Mesenchymal stem cell (in vitro differentiated cells and primary cell): ENCODE data around the gene NTN5.

Experiments
- DNase-seq: peaks from one replicate; pipeline ENCODE4 v3.0.0-alpha.2; 2013
- H2AFZ ChIP-seq: one replicate; pipeline ENCODE4 v1.6.1; 2013; ENCODE audit warnings: low read depth, mild to moderate bottlenecking, control low read depth, inconsistent platforms, low read length, moderate library complexity
- H2AK5ac ChIP-seq: 2 replicates; pipeline ENCODE4 v1.6.1; 2013; ENCODE audit warnings: low read length, moderate library complexity, mild to moderate bottlenecking, inconsistent platforms; ENCODE audit not compliant: severe bottlenecking
- H2BK120ac ChIP-seq: one replicate; pipeline ENCODE4 v1.6.1; 2013; ENCODE audit warnings: low read depth, mild to moderate bottlenecking, inconsistent platforms, low read length, moderate library complexity
- H2BK12ac ChIP-seq, 2 experiments: one replicate each; pipeline ENCODE4 v1.6.1; 2013; ENCODE audit warnings: inconsistent platforms in 2 of 2, low read length in 2 of 2, mild to moderate bottlenecking in 2 of 2, moderate library complexity in 2 of 2, control low read depth in 1 of 2
- H2BK15ac ChIP-seq: one replicate; pipeline ENCODE4 v1.6.1; 2013; ENCODE audit warnings: mild to moderate bottlenecking, low read depth, inconsistent platforms; ENCODE audit not compliant: poor library complexity, severe bottlenecking
- H2BK5ac ChIP-seq: 2 replicates; pipeline ENCODE4 v1.6.1; 2013; ENCODE audit warnings: low read depth, mild to moderate bottlenecking, low read length, control low read depth, inconsistent platforms; ENCODE audit not compliant: poor library complexity, severe bottlenecking
- H3K14ac ChIP-seq, 2 experiments: one replicate each; pipeline ENCODE4 v1.6.1; 2013; ENCODE audit warnings: inconsistent platforms in 2 of 2, low read length in 2 of 2, control low read depth in 1 of 2, mild to moderate bottlenecking in 1 of 2, moderate library complexity in 1 of 2
- H3K18ac ChIP-seq, 2 experiments: one replicate each; pipeline ENCODE4 v1.6.1; 2013; ENCODE audit warnings: inconsistent platforms in 2 of 2, low read length in 2 of 2, control low read depth in 1 of 2, low read depth in 1 of 2, mild to moderate bottlenecking in 1 of 2
- H3K23ac ChIP-seq, 2 experiments: one replicate each; pipeline ENCODE4 v1.6.1; 2013; ENCODE audit warnings: inconsistent platforms in 2 of 2, low read length in 2 of 2, mild to moderate bottlenecking in 2 of 2, moderate library complexity in 2 of 2, control low read depth in 1 of 2
- H3K27ac ChIP-seq: 2 replicates; pipeline ENCODE4 v1.5.1; 2013; ENCODE audit warnings: mild to moderate bottlenecking, moderate library complexity, low read length, control low read depth, inconsistent platforms; ENCODE audit not compliant: poor library complexity, severe bottlenecking
- H3K27me3 ChIP-seq, 2 experiments: 2 replicates each; pipeline versions ENCODE4 v1.6.1 to v1.7.0; 2013; ENCODE audit warnings: low read length in 2 of 2, mild to moderate bottlenecking in 2 of 2, moderate library complexity in 2 of 2, control low read depth in 1 of 2, inconsistent platforms in 1 of 2; ENCODE audit not compliant: control insufficient read depth in 1 of 2, insufficient read depth in 1 of 2
- H3K36me3 ChIP-seq, 2 experiments: 2 replicates each; pipeline versions ENCODE4 v1.6.1 to v1.7.0; 2013; ENCODE audit warnings: low read length in 2 of 2, control low read depth in 1 of 2, inconsistent platforms in 1 of 2, low read depth in 1 of 2, mild to moderate bottlenecking in 1 of 2; ENCODE audit not compliant: insufficient read depth in 2 of 2, control insufficient read depth in 1 of 2
- H3K4ac ChIP-seq, 2 experiments: one replicate each; pipeline ENCODE4 v1.6.1; 2013; ENCODE audit warnings: inconsistent platforms in 2 of 2, low read length in 2 of 2, mild to moderate bottlenecking in 2 of 2, moderate library complexity in 2 of 2, control low read depth in 1 of 2, low read depth in 1 of 2
- H3K4me1 ChIP-seq: 2 replicates; pipeline ENCODE4 v1.6.1; 2013; ENCODE audit warnings: low read depth, low read length, control low read depth; ENCODE audit not compliant: control insufficient read depth, insufficient read depth
- H3K4me2 ChIP-seq: 2 replicates; pipeline ENCODE4 v1.6.1; 2013; ENCODE audit warnings: low read length, mild to moderate bottlenecking, inconsistent platforms; ENCODE audit not compliant: poor library complexity, severe bottlenecking
- H3K4me3 ChIP-seq, 2 experiments: 2 replicates each; pipeline versions ENCODE4 v1.5.1 to v1.7.0; 2013; ENCODE audit warnings: low read length in 2 of 2, mild to moderate bottlenecking in 2 of 2, control low read depth in 1 of 2, low read depth in 1 of 2; ENCODE audit not compliant: insufficient read depth in 1 of 2
- H3K79me1 ChIP-seq: replicated peaks from 2 replicates; pipeline ENCODE4 v1.6.1; 2013; ENCODE audit warnings: mild to moderate bottlenecking, control low read depth, low read length, inconsistent platforms; ENCODE audit not compliant: poor library complexity, severe bottlenecking
- H3K9ac ChIP-seq: 2 replicates; pipeline ENCODE4 v1.7.0; 2013; ENCODE audit warnings: mild to moderate bottlenecking, low read length, moderate library complexity
- H3K9me3 ChIP-seq: 2 replicates; pipeline ENCODE4 v1.7.0; 2013; ENCODE audit warnings: mild to moderate bottlenecking, low read length; ENCODE audit not compliant: control insufficient read depth
- H4K8ac ChIP-seq: one replicate; pipeline ENCODE4 v1.6.1; 2013; ENCODE audit warnings: inconsistent platforms, mild to moderate bottlenecking, low read length, moderate library complexity
- H4K91ac ChIP-seq: one replicate; pipeline ENCODE4 v1.6.1; 2013; ENCODE audit warnings: mild to moderate bottlenecking, low read length, inconsistent platforms
- WGBS: methylation state at CpG from one replicate; pipeline ENCODE4 v1.1.7; 2013; ENCODE audit warnings: mixed read lengths; 5-methylcytosine and 5-hydroxymethylcytosine counted together

Gene NTN5

DNA sequence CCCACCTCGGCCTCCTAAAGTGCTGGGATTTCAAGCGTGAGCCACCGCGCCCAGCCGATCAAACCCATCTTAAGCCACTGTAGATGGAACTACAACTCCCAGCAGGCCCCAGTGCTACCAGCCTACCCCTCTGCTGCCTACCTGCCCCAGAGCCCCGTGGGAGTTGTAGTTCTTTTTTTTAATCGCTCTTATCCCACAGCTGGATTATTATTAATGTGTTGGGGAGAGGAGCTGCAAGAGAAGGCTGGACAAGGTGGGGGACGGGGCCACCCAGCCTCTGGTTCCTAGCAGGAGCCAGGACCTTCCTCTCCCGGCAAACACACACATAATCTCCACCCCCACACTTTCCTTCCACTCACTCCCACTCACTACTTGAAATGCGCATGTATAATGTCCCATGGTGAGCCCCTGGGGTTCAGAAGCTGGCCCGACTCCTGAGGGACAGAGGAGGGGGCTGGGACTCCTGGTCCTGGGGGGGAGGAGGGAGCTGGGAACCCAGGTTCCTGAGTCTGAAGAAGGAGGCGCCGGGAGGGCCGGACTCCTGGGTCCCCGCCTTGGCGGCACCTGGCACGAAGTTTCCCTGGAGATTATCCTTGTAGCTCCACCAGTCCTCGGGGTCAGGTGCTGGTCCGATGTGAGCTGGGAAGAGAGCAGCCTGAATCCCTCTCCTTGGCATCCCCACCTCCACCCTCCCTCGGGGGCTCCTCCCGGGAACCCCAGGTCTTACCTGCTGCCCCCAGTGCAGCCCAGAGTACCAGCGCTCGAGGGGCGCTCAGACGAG lies 27.8 kb downstream of the NTN5 start:
- H2BK12ac ChIP-seq: peak overlapping the region in 1 of 2 experiments; percentile 92
- H2BK5ac ChIP-seq: no peak overlapping the region
- H3K27me3 ChIP-seq: no peaks in the 10 kb centered on the region
- no peaks in the 10 kb centered on the region for H3K9me3 ChIP-seq
- H3K27ac ChIP-seq: peak overlapping the region; percentile 73
- peak overlapping the region; percentile 99 for H2BK15ac ChIP-seq
- peaks cover 24% of the 10 kb centered on the region for H3K4me1 ChIP-seq
- 5% methylated on average over 23 of the region's 25 CpGs for WGBS
- peak overlapping the region; percentile 89 for H3K4me2 ChIP-seq
- peak; percentile 79 for DNase-seq
- peak overlapping the region in 1 of 2 experiments; percentile 95 for H3K4ac ChIP-seq
- H2AFZ ChIP-seq: no peak overlapping the region
- H2BK120ac ChIP-seq: peak overlapping the region; percentile 52
- peak overlapping the region; percentile 53 for H3K9ac ChIP-seq
- H3K18ac ChIP-seq: peak overlapping the region; percentile 58 to 98
- peaks cover 0 to under 1% of the 10 kb centered on the region in 2 experiments for H3K36me3 ChIP-seq
- H3K14ac ChIP-seq: peak overlapping the region in 1 of 2 experiments; percentile 76
- H3K4me3 ChIP-seq: peak overlapping the region; percentile 48 to 80
- H4K8ac ChIP-seq: peak overlapping the region; percentile 94
- H2AK5ac ChIP-seq: peak overlapping the region; percentile 41
- peak overlapping the region; percentile 47 for H4K91ac ChIP-seq
- no peaks in the 10 kb centered on the region for H3K79me1 ChIP-seq
- H3K23ac ChIP-seq: no peak overlapping the region

DNA sequence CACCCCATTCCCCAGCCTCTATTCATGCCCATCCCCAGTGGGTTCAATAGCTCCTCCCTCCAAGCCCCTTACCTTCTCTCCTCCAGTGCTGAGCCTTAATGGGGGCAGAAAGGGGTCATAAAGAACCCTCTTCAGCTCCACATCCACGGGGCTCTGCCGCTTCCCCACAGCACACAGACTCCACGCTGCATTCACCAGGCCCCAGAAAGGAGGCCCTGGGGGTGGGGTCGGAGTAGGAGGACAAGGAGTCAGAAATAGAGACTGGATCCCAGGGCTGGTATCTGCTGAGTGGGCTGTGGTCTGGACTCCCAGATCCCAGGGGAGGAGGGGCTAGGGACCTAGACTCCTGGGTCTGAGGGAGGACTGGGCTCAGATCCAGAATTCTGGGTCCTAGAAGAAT lies 28.5 kb downstream of the NTN5 start:
- Histone ChIP-seq H3K27me3 (no peaks in the 10 kb centered on the region), H4K8ac (peak overlapping the region; percentile 5), H3K18ac (no peak overlapping the region), H3K36me3 (peaks cover 0 to 7% of the 10 kb centered on the region in 2 experiments), H2BK5ac (no peak overlapping the region), H2BK15ac (no peak overlapping the region), H2AFZ (no peak overlapping the region), H3K4me1 (peaks cover 23% of the 10 kb centered on the region), H3K9me3 (no peaks in the 10 kb centered on the region), H3K23ac (no peak overlapping the region), H2BK12ac (peak overlapping the region in 1 of 2 experiments; percentile 37), H3K14ac (no peak overlapping the region), H3K4me2 (no peak overlapping the region), H2BK120ac (no peak overlapping the region), H3K79me1 (no peaks in the 10 kb centered on the region), H3K4ac (peak overlapping the region in 1 of 2 experiments; percentile 32), H3K27ac (no peak overlapping the region), H3K4me3 (no peak overlapping the region), H2AK5ac (peak overlapping the region; percentile 64), H3K9ac (no peak overlapping the region), H4K91ac (no peak overlapping the region)
- 83% methylated on average over 4 of the region's 4 CpGs for WGBS
- DNase-seq: no peak

DNA sequence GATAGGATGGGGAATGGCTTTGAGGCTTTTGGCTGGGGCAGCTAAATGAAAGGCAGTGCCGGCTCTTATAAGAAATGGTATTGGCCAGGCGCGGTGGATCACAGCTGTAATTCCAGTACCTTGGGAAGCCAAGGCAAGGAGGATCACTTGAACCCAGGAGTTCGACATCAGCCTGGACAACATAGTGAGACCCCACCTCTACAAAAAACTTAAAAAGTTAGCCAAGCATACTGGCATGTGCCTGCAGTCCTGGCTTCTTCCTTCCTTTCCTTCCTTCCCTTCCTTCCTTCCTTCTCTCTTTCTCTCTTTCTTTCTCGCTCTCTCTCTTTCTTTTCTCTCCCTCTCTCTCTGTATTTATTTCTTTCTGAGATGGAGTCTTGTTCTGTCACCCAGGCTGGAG lies 30.0 kb downstream of the NTN5 start:
- H3K9ac ChIP-seq: no peak overlapping the region
- no peak overlapping the region for H2BK12ac ChIP-seq
- no peak overlapping the region for H3K18ac ChIP-seq
- no peak overlapping the region for H3K27ac ChIP-seq
- H2AK5ac ChIP-seq: no peak overlapping the region
- H3K27me3 ChIP-seq: no peaks in the 10 kb centered on the region
- H3K14ac ChIP-seq: no peak overlapping the region
- peaks cover 23% of the 10 kb centered on the region for H3K4me1 ChIP-seq
- no peak overlapping the region for H2BK5ac ChIP-seq
- no peak overlapping the region for H2BK15ac ChIP-seq
- no peak for DNase-seq
- H3K36me3 ChIP-seq: peaks cover 0 to 14% of the 10 kb centered on the region in 2 experiments
- no peak overlapping the region for H4K91ac ChIP-seq
- WGBS: 96% methylated on average over 4 of the region's 5 CpGs
- H3K4me3 ChIP-seq: no peak overlapping the region
- no peak overlapping the region for H3K4me2 ChIP-seq
- no peak overlapping the region for H3K4ac ChIP-seq
- H2BK120ac ChIP-seq: no peak overlapping the region
- H3K9me3 ChIP-seq: no peaks in the 10 kb centered on the region
- no peak overlapping the region for H4K8ac ChIP-seq
- H3K23ac ChIP-seq: no peak overlapping the region
- no peak overlapping the region for H2AFZ ChIP-seq
- no peaks in the 10 kb centered on the region for H3K79me1 ChIP-seq

DNA sequence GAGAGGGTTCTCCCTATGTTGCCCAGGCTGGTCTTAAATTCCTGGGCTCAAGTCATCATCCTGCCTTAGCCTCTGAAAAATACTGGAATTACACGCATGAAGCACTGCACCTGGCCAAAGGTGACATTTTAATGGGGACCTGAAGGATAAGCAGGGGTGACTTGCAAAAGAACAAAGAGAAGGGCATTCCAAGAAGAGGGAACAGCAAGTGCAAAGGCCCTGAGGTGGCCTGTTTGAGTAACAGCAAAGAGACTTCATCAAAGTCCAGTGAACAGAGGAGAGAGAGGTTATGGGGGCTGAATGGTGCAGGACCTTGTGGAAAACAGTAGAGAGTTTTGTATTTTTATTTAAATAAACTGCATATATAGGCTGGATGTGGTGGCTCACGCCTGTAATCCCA lies 31.0 kb downstream of the NTN5 start:
- Histone ChIP-seq H3K23ac (no peak overlapping the region), H3K9ac (no peak overlapping the region), H4K91ac (no peak overlapping the region), H3K4me2 (no peak overlapping the region), H2BK12ac (no peak overlapping the region), H3K27me3 (no peaks in the 10 kb centered on the region), H3K4ac (no peak overlapping the region), H4K8ac (no peak overlapping the region), H3K79me1 (no peaks in the 10 kb centered on the region), H3K4me3 (no peak overlapping the region), H3K18ac (no peak overlapping the region), H3K14ac (no peak overlapping the region), H3K4me1 (peaks cover 25% of the 10 kb centered on the region), H3K27ac (no peak overlapping the region), H3K36me3 (peaks cover 0 to 14% of the 10 kb centered on the region in 2 experiments), H2BK5ac (no peak overlapping the region), H2BK15ac (no peak overlapping the region), H2BK120ac (no peak overlapping the region), H3K9me3 (no peaks in the 10 kb centered on the region), H2AFZ (no peak overlapping the region), H2AK5ac (no peak overlapping the region)
- 100% methylated on average over 2 of the region's 2 CpGs for WGBS
- no peak for DNase-seq
